Epithelial cell of umbilical artery (primary cell): ENCODE data around the gene UBE2A. TPM values are rescaled to one million over a fixed set of nuclear protein-coding genes. Genes with fewer than 3 reads are reported as not detected.

Experiments used
- total RNA-seq: library from RNA; depleted of rRNA; stranded (reverse); fragments of >200 nt; gene quantifications from 2 replicates; pipeline ENCODE4 v1.2.3, GENCODE V29; 2014

Gene UBE2A
- 17.2 and 18.2 TPM in 2 replicates for total RNA-seq

GRCh38 chrX:119574394-119575266 lies at the start of gene UBE2A:
TSS of gene UBE2A (plus strand) at chrX:119574563. CDS start at chrX:119574712, 149 bp downstream.

GRCh38 chrX:119565107-119565663 lies 9.2 kb upstream of the UBE2A start, which contains the start of gene STEEP1:
TSS of gene STEEP1 (minus strand) at chrX:119565409. CDS start at chrX:119565355, 54 bp downstream.

GRCh38 chrX:119606280-119607017 lies 32.1 kb downstream of the UBE2A start, which contains the start of gene NKRF:
TSS of gene NKRF (minus strand) at chrX:119606424.

Other genes with a start within 250 kb of the UBE2A start
- gene SLC25A43, start 175.2 kb upstream of the UBE2A start, total RNA-seq, result 10.8 and 16.2 TPM in 2 replicates
- gene SLC25A5, start 106.1 kb upstream of the UBE2A start, total RNA-seq, result 250 and 343 TPM in 2 replicates
- 45.5 and 55.3 TPM in 2 replicates for gene STEEP1, start 9.2 kb upstream of the UBE2A start, total RNA-seq
- 5.8 and 7.4 TPM in 2 replicates for gene NKRF, start 31.9 kb downstream of the UBE2A start, total RNA-seq
- gene SEPTIN6, start 118.6 kb downstream of the UBE2A start, total RNA-seq, result 24.9 and 27.6 TPM in 2 replicates
- not detected in 2 replicates for gene SOWAHD, start 184.0 kb downstream of the UBE2A start, total RNA-seq
- 4,155 and 8,859 TPM in 2 replicates for gene RPL39, start 217.1 kb downstream of the UBE2A start, total RNA-seq